Stomach (tissue), 4 donors: ENCODE measurements around the gene GTF2I.

Source experiments
- CTCF ChIP-seq, 7 experiments: fragments of 450-650 bp in 4 of 7; fragments of 200-600 bp in 3 of 7; sonication (generic) in 3 of 7; IDR thresholded peaks; one replicate each; pipeline ENCODE4 v1.5.1; 2016 to 2019; ENCODE audit warnings: antibody characterized with exemption in 7 of 7, control low read depth in 2 of 7, mild to moderate bottlenecking in 1 of 7
- EP300 ChIP-seq: sonication (generic); formaldehyde crosslinking; IDR thresholded peaks from one replicate; pipeline ENCODE4 v1.6.1; 2017; ENCODE audit warnings: antibody characterized with exemption

GRCh38 chr7:74658178-74659004 lies 873 bp downstream of the GTF2I start:
- TF ChIP-seq CTCF (IDR thresholded peaks at IDR 0.05) (no peak), EP300 (no peak)
